ENCODE measurements around the gene TMC1. TPM values are rescaled to one million over a fixed set of nuclear protein-coding genes. Genes with fewer than 3 reads are reported as not detected.

Gene TMC1
- total RNA-seq, 1 donor from 2014 or later = not detected

DNA sequence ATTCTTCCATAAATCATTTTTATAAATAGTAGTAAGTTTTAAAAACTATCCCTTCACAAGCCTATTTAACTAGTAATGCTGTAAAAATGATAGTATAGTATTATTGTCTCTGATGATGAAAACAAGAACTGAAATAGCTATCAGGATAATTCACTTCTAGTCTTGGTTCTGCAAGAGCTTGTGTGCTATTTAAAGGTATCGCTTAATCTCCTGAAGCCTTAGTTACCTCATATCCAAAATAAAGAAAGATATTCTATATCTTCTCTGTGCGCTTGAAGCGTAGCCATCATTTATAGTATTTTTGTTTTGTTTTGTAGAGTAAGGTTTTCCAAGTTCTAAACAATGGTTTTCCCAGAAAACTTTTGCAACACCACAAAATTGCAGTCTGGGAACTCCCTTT, 180.1 kb downstream of the TMC1 start:
- Mint-ChIP-seq H3K4me1 (ENCODE audit: low read depth) (peaks cover 7% of the 10 kb centered on the region), H3K27me3 (ENCODE audit: low read depth) (peaks cover 9% of the 10 kb centered on the region), H3K4me3 (ENCODE audit: unreplicated experiment) (no peak overlapping the region), H3K27ac (ENCODE audit: unreplicated experiment) (no peak overlapping the region), H3K36me3 (ENCODE audit: low read depth) (no peaks in the 10 kb centered on the region), H3K9me3 (ENCODE audit: low read depth) (no peaks in the 10 kb centered on the region)
- DNase-seq (ENCODE audit: low spot score) = no peak
- TF ChIP-seq, protein P1, sequence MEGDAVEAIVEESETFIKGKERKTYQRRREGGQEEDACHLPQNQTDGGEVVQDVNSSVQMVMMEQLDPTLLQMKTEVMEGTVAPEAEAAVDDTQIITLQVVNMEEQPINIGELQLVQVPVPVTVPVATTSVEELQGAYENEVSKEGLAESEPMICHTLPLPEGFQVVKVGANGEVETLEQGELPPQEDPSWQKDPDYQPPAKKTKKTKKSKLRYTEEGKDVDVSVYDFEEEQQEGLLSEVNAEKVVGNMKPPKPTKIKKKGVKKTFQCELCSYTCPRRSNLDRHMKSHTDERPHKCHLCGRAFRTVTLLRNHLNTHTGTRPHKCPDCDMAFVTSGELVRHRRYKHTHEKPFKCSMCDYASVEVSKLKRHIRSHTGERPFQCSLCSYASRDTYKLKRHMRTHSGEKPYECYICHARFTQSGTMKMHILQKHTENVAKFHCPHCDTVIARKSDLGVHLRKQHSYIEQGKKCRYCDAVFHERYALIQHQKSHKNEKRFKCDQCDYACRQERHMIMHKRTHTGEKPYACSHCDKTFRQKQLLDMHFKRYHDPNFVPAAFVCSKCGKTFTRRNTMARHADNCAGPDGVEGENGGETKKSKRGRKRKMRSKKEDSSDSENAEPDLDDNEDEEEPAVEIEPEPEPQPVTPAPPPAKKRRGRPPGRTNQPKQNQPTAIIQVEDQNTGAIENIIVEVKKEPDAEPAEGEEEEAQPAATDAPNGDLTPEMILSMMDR (IDR thresholded peaks at IDR 0.05) = no peak

DNA sequence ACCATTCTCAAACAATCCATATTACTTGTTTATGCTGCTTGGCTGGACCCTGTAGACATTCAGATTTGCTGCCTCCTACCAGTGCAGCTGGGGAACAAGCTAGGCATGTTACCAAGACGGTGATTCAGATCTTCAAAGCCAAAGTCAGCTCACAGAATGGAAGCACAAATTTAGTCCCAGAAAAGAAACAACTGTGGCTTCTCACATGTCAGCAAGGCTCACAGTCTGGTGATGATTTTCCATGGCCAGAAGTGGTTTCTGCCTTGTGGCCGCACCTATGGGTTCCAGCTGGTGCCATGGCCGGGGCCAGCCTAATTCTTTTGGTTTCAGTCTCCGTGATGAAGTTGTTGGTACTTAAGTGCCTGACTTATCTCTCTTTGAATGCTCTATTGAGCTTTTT, 182.2 kb downstream of the TMC1 start:
- H3K27me3 Mint-ChIP-seq (ENCODE audit: low read depth) = peaks cover 5% of the 10 kb centered on the region
- no peaks in the 10 kb centered on the region for H3K4me1 Mint-ChIP-seq (ENCODE audit: low read depth)
- H3K27ac Mint-ChIP-seq (ENCODE audit: unreplicated experiment) = no peak overlapping the region
- H3K9me3 Mint-ChIP-seq (ENCODE audit: low read depth) = peaks cover 2% of the 10 kb centered on the region
- DNase-seq (ENCODE audit: low spot score) = no peak
- H3K36me3 Mint-ChIP-seq (ENCODE audit: low read depth) = no peaks in the 10 kb centered on the region
- H3K4me3 Mint-ChIP-seq (ENCODE audit: unreplicated experiment) = no peak overlapping the region
- TF ChIP-seq, protein P1 (IDR thresholded peaks at IDR 0.05) = no peak

DNA sequence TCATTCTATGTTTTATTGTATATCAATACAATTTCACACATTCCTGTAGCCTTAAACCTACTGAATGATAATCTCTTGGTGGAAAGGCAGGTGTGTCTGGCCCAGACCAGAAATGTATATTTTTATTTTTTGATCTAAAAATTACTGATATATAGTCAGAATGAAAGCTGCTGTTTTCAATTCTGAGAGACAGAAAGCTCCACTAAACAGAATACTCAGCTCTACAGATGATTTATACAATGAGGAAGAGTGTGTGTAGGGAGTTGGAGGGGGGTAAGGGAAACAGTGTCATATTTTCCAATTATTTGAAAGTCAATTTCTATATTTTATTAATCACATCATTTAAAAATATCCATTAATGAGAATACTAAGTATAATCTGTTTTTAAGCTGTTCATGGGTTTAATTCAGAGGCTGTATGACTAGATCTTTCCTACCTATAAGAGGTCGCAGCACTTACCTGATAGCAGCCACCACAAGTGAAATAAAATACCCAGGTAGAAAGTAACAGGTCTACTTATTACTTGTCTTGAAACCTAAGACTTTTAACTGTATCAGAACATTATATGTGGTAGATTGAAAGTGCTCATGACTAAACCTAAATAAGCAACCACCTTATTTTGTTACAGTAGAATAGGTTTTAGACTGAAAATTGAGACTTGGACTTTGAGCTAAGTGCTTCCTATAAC, 183.4 kb downstream of the TMC1 start:
- peaks cover 14% of the 10 kb centered on the region for H3K27me3 Mint-ChIP-seq (ENCODE audit: low read depth)
- H3K27ac Mint-ChIP-seq (ENCODE audit: unreplicated experiment) = no peak overlapping the region
- H3K4me1 Mint-ChIP-seq (ENCODE audit: low read depth) = no peaks in the 10 kb centered on the region
- H3K9me3 Mint-ChIP-seq (ENCODE audit: low read depth) = peaks cover 2% of the 10 kb centered on the region
- H3K4me3 Mint-ChIP-seq (ENCODE audit: unreplicated experiment) = no peak overlapping the region
- peaks cover 2% of the 10 kb centered on the region for H3K36me3 Mint-ChIP-seq (ENCODE audit: low read depth)
- TF ChIP-seq, protein P1 (IDR thresholded peaks at IDR 0.05) = no peak
- DNase-seq (ENCODE audit: low spot score) = no peak

DNA sequence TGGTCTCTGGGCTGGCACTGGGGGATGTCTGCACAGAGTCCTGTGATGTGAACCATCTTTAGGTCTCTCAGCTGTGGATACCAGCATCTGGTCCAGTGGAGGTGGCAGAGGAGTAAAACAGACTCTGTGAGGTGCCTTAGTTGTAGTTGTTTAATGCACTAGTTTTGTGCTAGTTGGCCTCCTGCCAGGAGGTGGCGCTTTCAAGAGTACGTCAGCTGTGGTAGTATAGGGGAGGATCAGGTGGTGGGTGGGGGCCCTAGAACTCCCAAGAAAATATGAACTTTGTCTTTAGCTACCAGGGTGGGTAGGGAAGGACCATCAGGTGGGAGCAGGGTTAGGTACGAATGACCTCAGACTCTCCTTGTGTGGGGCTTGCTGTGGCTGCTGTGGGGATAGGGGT, 197.1 kb downstream of the TMC1 start:
- H3K9me3 Mint-ChIP-seq (ENCODE audit: low read depth) = peaks cover 9% of the 10 kb centered on the region
- H3K27me3 Mint-ChIP-seq (ENCODE audit: low read depth) = peaks cover 36% of the 10 kb centered on the region
- no peaks in the 10 kb centered on the region for H3K4me1 Mint-ChIP-seq (ENCODE audit: low read depth)
- peaks cover 5% of the 10 kb centered on the region for H3K36me3 Mint-ChIP-seq (ENCODE audit: low read depth)
- no peak overlapping the region for H3K27ac Mint-ChIP-seq (ENCODE audit: unreplicated experiment)
- H3K4me3 Mint-ChIP-seq (ENCODE audit: unreplicated experiment) = no peak overlapping the region
- TF ChIP-seq, protein P1 (IDR thresholded peaks at IDR 0.05) = no peak
- no peak for DNase-seq (ENCODE audit: low spot score)

DNA sequence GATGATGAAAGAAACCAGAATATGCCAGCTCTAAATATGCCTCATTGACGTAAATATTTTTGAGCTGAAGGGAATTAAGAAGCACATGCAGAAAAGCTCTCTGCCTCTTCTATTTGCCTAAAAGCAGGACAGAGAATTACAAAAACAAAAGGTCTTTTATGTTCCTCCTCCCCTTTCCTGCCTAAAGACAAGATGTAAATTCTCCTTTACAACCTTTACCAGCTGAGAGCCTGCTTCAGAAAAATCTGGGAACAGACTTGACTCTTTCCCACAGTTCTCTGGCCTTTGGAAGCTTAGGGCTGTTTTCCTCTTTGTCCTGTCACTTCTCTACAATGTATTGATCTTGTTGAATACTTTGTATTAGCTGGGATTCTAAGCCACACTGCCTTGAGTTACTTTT, 199.7 kb downstream of the TMC1 start:
- Mint-ChIP-seq H3K4me3 (ENCODE audit: unreplicated experiment) (no peak overlapping the region), H3K4me1 (ENCODE audit: low read depth) (no peaks in the 10 kb centered on the region), H3K36me3 (ENCODE audit: low read depth) (no peaks in the 10 kb centered on the region), H3K27me3 (ENCODE audit: low read depth) (peaks cover 19% of the 10 kb centered on the region), H3K27ac (ENCODE audit: unreplicated experiment) (no peak overlapping the region), H3K9me3 (ENCODE audit: low read depth) (no peaks in the 10 kb centered on the region)
- DNase-seq (ENCODE audit: low spot score) = no peak
- TF ChIP-seq, protein P1 (IDR thresholded peaks at IDR 0.05) = no peak

Data from chondrocyte (in vitro differentiated cells).